Heart right ventricle (tissue), 16 donors: ENCODE results near the gene ASAP2. TPM values are rescaled to one million over a fixed set of nuclear protein-coding genes. Genes with fewer than 3 reads are reported as not detected.

ENCODE experiments used
- ATAC-seq, 8 donors: fragments of 200-7000 bp; cut with Tn5 transposase; one replicate each; pipeline ENCODE4 v1.9.1; 2020; ENCODE audit warnings: mild to moderate bottlenecking in 8 of 8, moderate library complexity in 8 of 8, moderate number of reproducible peaks in 1 of 8
- DNase-seq, 2 donors: peaks; one replicate each; pipeline ENCODE4 v3.0.0-alpha.2; 2020
- H3K27ac ChIP-seq, 10 donors: fragments of 200-600 bp; sonication (generic) in 2 of 10; one replicate each; pipeline versions ENCODE4 v1.5.0 to v1.8.0; 2020 to 2022; ENCODE audit warnings: mild to moderate bottlenecking in 3 of 10
- H3K27me3 ChIP-seq, 7 donors: fragments of 200-600 bp; one replicate each; pipeline ENCODE4 v1.8.0; 2021 to 2022; ENCODE audit warnings: mild to moderate bottlenecking in 2 of 7
- H3K36me3 ChIP-seq, 9 donors: fragments of 200-600 bp; sonication (generic) in 1 of 9; one replicate each; pipeline versions ENCODE4 v1.5.0 to v1.8.0; 2020 to 2022; ENCODE audit warnings: mild to moderate bottlenecking in 2 of 9
- H3K4me1 ChIP-seq, 9 donors: fragments of 200-600 bp; sonication (generic) in 1 of 9; one replicate each; pipeline versions ENCODE4 v1.5.0 to v1.8.0; 2020 to 2022; ENCODE audit warnings: mild to moderate bottlenecking in 4 of 9
- H3K4me3 ChIP-seq, 10 donors: fragments of 200-600 bp; sonication (generic) in 2 of 10; one replicate each; pipeline versions ENCODE4 v1.5.0 to v1.8.0; 2020 to 2022; ENCODE audit warnings: mild to moderate bottlenecking in 7 of 10, moderate library complexity in 2 of 10
- H3K9me3 ChIP-seq, 11 donors: fragments of 200-600 bp in 10 of 11; sonication (generic) in 2 of 11; one replicate each; pipeline versions ENCODE4 v1.5.0 to v1.8.0; 2013 to 2022; ENCODE audit warnings: mild to moderate bottlenecking in 2 of 11, control low read depth in 1 of 11, moderate library complexity in 1 of 11
- WGBS, 2 donors: extraction: QIAGEN DNeasy Blood & Tissue Kit; methylation state at CpG; one replicate each; pipeline ENCODE4 v1.1.7; 2013; ENCODE audit warnings: inconsistent platforms in 1 of 2; 5-methylcytosine and 5-hydroxymethylcytosine counted together
- intact Hi-C, 10 donors: fragments of 100-400 bp; cut with DNase I; formaldehyde crosslinking; loops; one replicate each; pipeline versions ENCODE4 v1.11.1 to v1.14.2; 2022
- polyA plus RNA-seq, 2 donors: library from polyadenylated mRNA; stranded (reverse); fragments of 200-250 nt; gene quantifications; one replicate each; pipeline ENCODE4 v1.2.3, GENCODE V29; 2013
- total RNA-seq, 10 donors: library from RNA; stranded (reverse); fragmentation: NEBNext Ultra II Directional in 3 of 10; extraction: Animal tissue kit (Norgen Biotek cat#: 25700) in 3 of 10; gene quantifications; one replicate each; pipeline versions ENCODE4 v1.2.1 to v1.2.4, GENCODE V29; 2021 to 2023
- TF ChIP-seq, protein P1 (sequence below), 9 donors: fragments of 200-600 bp; sonication (generic) in 2 of 9; IDR thresholded peaks; one replicate each; pipeline versions ENCODE4 v1.5.0 to v1.8.0; 2021 to 2022; ENCODE audit warnings: antibody characterized with exemption in 9 of 9, mild to moderate bottlenecking in 5 of 9, moderate library complexity in 1 of 9
- donor health status: Arrhythmogenic right ventricular cardiomyopathy.
- donor health status: ischemic (EF 13 %, LVEDD 7.1; RV severe dilation, severe dysfunction).
- donor health status: healthy with polysubstance abuse.
- donor health status: DM: no; HTN: yes; CAD: no.
- donor health status: DM: no; HTN: no; CAD: no.
- donor health status: ischemic (EF 25% LVEDD 6.9; RV normal size, moderate dysfunction).
- donor health status: ischemic (EF 25% LVEDD 5.7; RV mildly dilated, moderate dysfunction).
- donor health status: healthy.
- donor health status: DM: yes; HTN: yes; CAD: no.
- donor health status: Ischemic cardiomyopathy.
- donor health status: ischemic (EF 35%, LVEDD 5.7; RV mildly dilated, moderate dysfunction).
- donor health status: nonischemic (EF 11% LVEDD 7.7; RV severe dilation, severe dysfunction).
- donor health status: DM: yes; HTN: yes; CAD: no.
- donor health status: PGD.
- donor health status: ischemic (EF 29% LVEDD 5.4; RV normal size, mild dysfunction).
- donor health status: nonischemic (EF 23%, LVEDD 6.1; RV moderate dilation, normal function).

The ASAP2 gene
- total and polyA plus RNA-seq, 12 donors, result 5.4 to 17.3 (median 11.8) TPM

- intact Hi-C loops, result no loop called here
- H3K27ac ChIP-seq, result peak overlapping the region in 2 of 10 donors; percentile 38 to 86
- TF ChIP-seq, protein P1, sequence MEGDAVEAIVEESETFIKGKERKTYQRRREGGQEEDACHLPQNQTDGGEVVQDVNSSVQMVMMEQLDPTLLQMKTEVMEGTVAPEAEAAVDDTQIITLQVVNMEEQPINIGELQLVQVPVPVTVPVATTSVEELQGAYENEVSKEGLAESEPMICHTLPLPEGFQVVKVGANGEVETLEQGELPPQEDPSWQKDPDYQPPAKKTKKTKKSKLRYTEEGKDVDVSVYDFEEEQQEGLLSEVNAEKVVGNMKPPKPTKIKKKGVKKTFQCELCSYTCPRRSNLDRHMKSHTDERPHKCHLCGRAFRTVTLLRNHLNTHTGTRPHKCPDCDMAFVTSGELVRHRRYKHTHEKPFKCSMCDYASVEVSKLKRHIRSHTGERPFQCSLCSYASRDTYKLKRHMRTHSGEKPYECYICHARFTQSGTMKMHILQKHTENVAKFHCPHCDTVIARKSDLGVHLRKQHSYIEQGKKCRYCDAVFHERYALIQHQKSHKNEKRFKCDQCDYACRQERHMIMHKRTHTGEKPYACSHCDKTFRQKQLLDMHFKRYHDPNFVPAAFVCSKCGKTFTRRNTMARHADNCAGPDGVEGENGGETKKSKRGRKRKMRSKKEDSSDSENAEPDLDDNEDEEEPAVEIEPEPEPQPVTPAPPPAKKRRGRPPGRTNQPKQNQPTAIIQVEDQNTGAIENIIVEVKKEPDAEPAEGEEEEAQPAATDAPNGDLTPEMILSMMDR (IDR thresholded peaks at IDR 0.05), result no peak
- H3K4me1 ChIP-seq, result peaks cover 25 to 76% (median 52%) of the 10 kb centered on the region in 9 donors
- 90 to 91% methylated on average over 14 of the region's 14 CpGs for WGBS, 2 donors
- DNase-seq, result no peak
- H3K4me3 ChIP-seq, result no peak overlapping the region
- no peaks in the 10 kb centered on the region for H3K9me3 ChIP-seq
- no peaks in the 10 kb centered on the region for H3K27me3 ChIP-seq
- H3K36me3 ChIP-seq, result no peaks in the 10 kb centered on the region
- ATAC-seq, result no peak
Measured at GRCh38 chr2:9308186-9308955, 101.8 kb downstream of the ASAP2 start.

- Histone ChIP-seq H3K4me3 (no peak overlapping the region), H3K36me3 (no peaks in the 10 kb centered on the region), H3K4me1 (peaks cover 20 to 68% (median 45%) of the 10 kb centered on the region in 9 donors), H3K27me3 (no peaks in the 10 kb centered on the region), H3K9me3 (no peaks in the 10 kb centered on the region), H3K27ac (peak overlapping the region in 3 of 10 donors; percentile 82 to 91 (median 86))
- TF ChIP-seq, protein P1 (IDR thresholded peaks at IDR 0.05), result no peak
- no peak for ATAC-seq
- no peak for DNase-seq
- WGBS, 2 donors, result 95 to 98% methylated on average over 9 of the region's 9 CpGs
- intact Hi-C loops, result no loop called here
Measured at GRCh38 chr2:9309147-9309546, 102.5 kb downstream of the ASAP2 start.

GRCh38 chr2:9310377-9310776 lies 103.8 kb downstream of the ASAP2 start:
- TF ChIP-seq, protein P1 (IDR thresholded peaks at IDR 0.05), result no peak
- WGBS, 2 donors, result 20 to 45% methylated on average over 1 of the region's 1 CpG
- Histone ChIP-seq H3K27me3 (no peaks in the 10 kb centered on the region), H3K36me3 (no peaks in the 10 kb centered on the region), H3K27ac (peak overlapping the region; percentile 59 to 91 (median 80)), H3K4me3 (no peak overlapping the region), H3K9me3 (no peaks in the 10 kb centered on the region), H3K4me1 (peaks cover 20 to 66% (median 45%) of the 10 kb centered on the region in 9 donors)
- DNase-seq, result peak; percentile 61 to 67
- ATAC-seq, result peak; percentile 75 to 94 (median 88)
- intact Hi-C loops, result loop anchor here in 1 of 10 donors (5.0 kb wide), 1 partner anchor 33 kb away; no protein-coding TSS in a partner anchor

GRCh38 chr2:9310798-9311197 lies 104.2 kb downstream of the ASAP2 start:
- intact Hi-C loops, result loop anchor here in 1 of 10 donors (5.0 kb wide), 1 partner anchor 33 kb away; no protein-coding TSS in a partner anchor
- ATAC-seq (peak in 6 of 8 donors; percentile 2 to 43 (median 16)), DNase-seq (no peak)
- Histone ChIP-seq H3K27me3 (no peaks in the 10 kb centered on the region), H3K36me3 (no peaks in the 10 kb centered on the region), H3K4me3 (no peak overlapping the region), H3K4me1 (peaks cover 20 to 66% (median 45%) of the 10 kb centered on the region in 9 donors), H3K9me3 (no peaks in the 10 kb centered on the region), H3K27ac (peak overlapping the region; percentile 59 to 91 (median 80))
- TF ChIP-seq, protein P1 (IDR thresholded peaks at IDR 0.05), result no peak
- WGBS, 2 donors, result 22 to 42% methylated on average over 1 of the region's 1 CpG
